Mesangial cell (primary cell): ENCODE measurements around the gene FAM13C. TPM values are rescaled to one million over a fixed set of nuclear protein-coding genes. Genes with fewer than 3 reads are reported as not detected.

ENCODE experiments used
- total RNA-seq: library from RNA; depleted of rRNA; stranded (reverse); fragments of >200 nt; gene quantifications from 2 replicates; pipeline ENCODE4 v1.2.3, GENCODE V29; 2015

FAM13C gene
- total RNA-seq, result 0.16 and 0.51 TPM in 2 replicates

GRCh38 chr10:59362144-59362958 is at the start of gene FAM13C:
Gene FAM13C (minus strand): TSS chr10:59362549. CDS start chr10:59362460, 89 bp downstream.

Other genes starting within 250 kb of the FAM13C start
- under 0.01 TPM in 1 of 2 replicates, not detected in the other for gene PHYHIPL, start 185.9 kb downstream of the FAM13C start, total RNA-seq